HCT116 (cell line): ENCODE measurements around the gene CA4.

ENCODE experiments used
- CTCF ChIP-seq, 3 experiments: fragments of 200-600 bp in 1 of 3; sonication (generic) in 1 of 3; IDR thresholded peaks in 2 of 3; conservative IDR thresholded peaks in 1 of 3; 2 replicates each; pipeline ENCODE4 v1.5.1; 2012 to 2017; ENCODE audit warnings: low read depth in 2 of 3, low read length in 2 of 3, antibody characterized with exemption in 1 of 3, borderline replicate concordance in 1 of 3, control low read depth in 1 of 3, mild to moderate bottlenecking in 1 of 3, mixed read lengths in 1 of 3, mixed run types in 1 of 3, moderate library complexity in 1 of 3; ENCODE audit not compliant: insufficient read depth in 1 of 3
- EZH2 ChIP-seq: fragments of 200-600 bp; sonication (generic); IDR thresholded peaks from 2 replicates; pipeline ENCODE4 v1.6.1; 2017; ENCODE audit warnings: antibody characterized with exemption, mixed run types
- JUND ChIP-seq: IDR thresholded peaks from 2 replicates; pipeline ENCODE4 v1.6.1; 2012
- REST ChIP-seq: IDR thresholded peaks from 2 replicates; pipeline ENCODE4 v1.6.1; 2012; ENCODE audit warnings: low read depth
- ZBTB33 ChIP-seq: IDR thresholded peaks from 2 replicates; pipeline ENCODE4 v1.6.1; 2011; ENCODE audit warnings: mild to moderate bottlenecking, low read length, moderate library complexity; ENCODE audit not compliant: insufficient replicate concordance; ENCODE audit errors: extremely low read depth
- ZNF274 ChIP-seq: fragments of 200-500 bp; sonication (Bioruptor generic); IDR thresholded peaks from 2 replicates; pipeline ENCODE4 v1.6.1; 2014; ENCODE audit warnings: mild to moderate bottlenecking, low read depth, low read length, inconsistent platforms

GRCh38 chr17:60137731-60138130 is 12.0 kb upstream of the CA4 start:
- TF ChIP-seq CTCF (IDR thresholded peaks at IDR 0.05 in 2 of 3, conservative IDR thresholded peaks at IDR 0.05 in 1 of 3; ENCODE audit: borderline replicate concordance in 1 of 3, insufficient read depth in 1 of 3, low read depth in 2 of 3, low read length in 2 of 3) (no peak), ZNF274 (no peak), JUND (no peak), ZBTB33 (no peak), EZH2 (no peak), REST (no peak)
